Umbilical cord (tissue), 2 donors: ENCODE data around the gene YBEY. TPM values are rescaled to one million over a fixed set of nuclear protein-coding genes. Genes with fewer than 3 reads are reported as not detected.
"Not testable (repeated sequence)": the region's sequence is repeated elsewhere in the genome, so short reads cannot be mapped to it uniquely, and the experiment has no call there.

Source experiments
- DNase-seq: peaks from one replicate; pipeline ENCODE4 v3.0.0-alpha.2; 2015; ENCODE audit warnings: low spot score
- total RNA-seq: library from RNA; depleted of rRNA; stranded (reverse); fragments of >200 nt; gene quantifications from one replicate; pipeline ENCODE4 v1.2.3, GENCODE V29; 2014; ENCODE audit warnings: low replicate concordance; ENCODE audit not compliant: insufficient read depth

Gene YBEY, protein sequence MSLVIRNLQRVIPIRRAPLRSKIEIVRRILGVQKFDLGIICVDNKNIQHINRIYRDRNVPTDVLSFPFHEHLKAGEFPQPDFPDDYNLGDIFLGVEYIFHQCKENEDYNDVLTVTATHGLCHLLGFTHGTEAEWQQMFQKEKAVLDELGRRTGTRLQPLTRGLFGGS
- 16.6 TPM for total RNA-seq

DNA sequence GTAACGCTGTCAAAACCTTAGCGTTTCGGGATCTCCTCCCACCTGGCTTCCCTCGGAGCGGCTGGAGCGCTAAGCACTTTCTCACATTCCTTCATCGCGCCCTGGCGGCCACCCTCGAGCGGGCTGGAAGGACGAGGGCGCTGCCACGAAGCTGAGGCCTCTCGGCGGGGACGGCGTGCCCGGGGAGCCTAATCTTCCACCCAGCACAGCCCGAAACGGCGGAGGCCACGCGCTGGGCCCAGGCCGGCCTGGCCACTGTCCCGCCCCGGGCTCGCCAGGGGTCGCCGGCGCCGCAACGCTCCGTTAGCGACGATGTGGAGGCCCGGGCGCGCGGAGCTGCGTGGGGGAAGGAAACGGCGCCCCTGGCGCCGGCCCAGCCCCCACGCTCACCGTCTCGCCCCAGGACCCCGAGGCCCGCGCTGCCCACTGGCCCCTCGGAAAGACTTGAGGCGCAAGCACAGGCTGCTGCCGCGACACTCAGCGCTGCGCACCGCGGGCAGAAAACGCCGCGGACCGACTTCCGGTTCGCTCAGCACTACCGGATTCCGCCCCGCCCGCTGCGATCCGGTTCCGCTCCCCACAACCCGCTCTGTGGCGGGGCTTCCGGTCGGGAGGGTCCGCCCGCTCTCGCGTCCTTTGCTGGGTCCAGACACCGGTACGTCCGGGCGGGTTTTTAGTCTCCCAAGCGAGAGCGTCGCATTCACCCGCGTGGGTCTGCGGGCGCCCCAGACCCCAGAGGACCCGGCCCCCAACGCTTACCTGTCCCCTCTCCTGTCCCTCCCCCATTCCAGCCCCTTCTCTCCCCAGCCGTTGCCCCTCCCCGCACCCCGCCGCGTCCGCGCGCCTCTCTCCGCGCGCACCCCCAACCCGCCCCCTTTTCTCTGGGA lies at the start of gene YBEY:
Gene YBEY (plus strand): TSS at position 582 of the 887 bp plus-strand sequence. CDS start 572 bp downstream, outside the sequence.
- DNase-seq, result peak; percentile 95

GRCh38 chr21:46237474-46237873 lies 48.7 kb upstream of the YBEY start:
- DNase-seq, result no peak

GRCh38 chr21:46239817-46240325 lies 46.3 kb upstream of the YBEY start:
- DNase-seq, result no peak

DNA sequence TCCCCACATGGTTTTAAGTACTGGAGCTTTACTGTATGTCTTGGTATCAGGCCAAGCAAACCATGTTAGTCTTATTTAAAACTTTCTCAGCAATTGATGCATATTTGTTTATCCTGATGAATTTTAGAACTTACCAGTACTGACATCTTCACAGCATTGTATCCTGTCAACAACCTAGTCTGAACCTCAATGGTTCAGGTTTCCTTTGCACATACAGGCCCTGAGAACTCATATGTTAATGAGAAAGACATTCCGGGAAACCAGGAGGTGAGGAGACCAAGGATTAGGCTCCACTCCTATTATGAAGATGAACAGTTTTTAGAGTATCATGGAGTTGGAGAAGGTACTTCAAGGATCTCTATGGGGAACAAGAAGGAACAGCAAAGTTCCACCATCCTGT lies 44.6 kb upstream of the YBEY start:
- not testable (repeated sequence) for DNase-seq

- DNase-seq, result no peak
Observed at GRCh38 chr21:46243325-46243724, 42.8 kb upstream of the YBEY start.

- DNase-seq, result no peak
Observed at GRCh38 chr21:46243960-46244361, 42.2 kb upstream of the YBEY start.

DNA sequence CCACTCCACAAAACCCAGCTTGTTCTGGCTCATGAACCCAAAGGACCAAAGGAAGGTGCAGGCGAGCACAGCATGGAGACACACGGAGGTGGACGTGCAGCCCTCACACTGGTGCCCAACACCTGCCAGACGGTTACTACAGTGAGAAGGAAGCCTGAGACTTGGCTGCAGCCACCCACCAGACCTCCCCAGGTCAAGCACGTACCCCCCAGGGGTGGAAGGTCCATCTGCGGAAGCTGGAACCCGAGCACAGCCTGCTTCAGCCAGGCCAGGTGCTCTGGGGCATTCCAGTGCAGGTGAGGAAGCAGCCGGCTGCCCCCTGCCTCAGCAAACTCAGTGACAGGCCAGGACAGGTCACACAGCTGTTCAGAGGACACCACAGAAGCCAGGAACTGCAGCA lies 41.5 kb upstream of the YBEY start:
- no peak for DNase-seq

DNA sequence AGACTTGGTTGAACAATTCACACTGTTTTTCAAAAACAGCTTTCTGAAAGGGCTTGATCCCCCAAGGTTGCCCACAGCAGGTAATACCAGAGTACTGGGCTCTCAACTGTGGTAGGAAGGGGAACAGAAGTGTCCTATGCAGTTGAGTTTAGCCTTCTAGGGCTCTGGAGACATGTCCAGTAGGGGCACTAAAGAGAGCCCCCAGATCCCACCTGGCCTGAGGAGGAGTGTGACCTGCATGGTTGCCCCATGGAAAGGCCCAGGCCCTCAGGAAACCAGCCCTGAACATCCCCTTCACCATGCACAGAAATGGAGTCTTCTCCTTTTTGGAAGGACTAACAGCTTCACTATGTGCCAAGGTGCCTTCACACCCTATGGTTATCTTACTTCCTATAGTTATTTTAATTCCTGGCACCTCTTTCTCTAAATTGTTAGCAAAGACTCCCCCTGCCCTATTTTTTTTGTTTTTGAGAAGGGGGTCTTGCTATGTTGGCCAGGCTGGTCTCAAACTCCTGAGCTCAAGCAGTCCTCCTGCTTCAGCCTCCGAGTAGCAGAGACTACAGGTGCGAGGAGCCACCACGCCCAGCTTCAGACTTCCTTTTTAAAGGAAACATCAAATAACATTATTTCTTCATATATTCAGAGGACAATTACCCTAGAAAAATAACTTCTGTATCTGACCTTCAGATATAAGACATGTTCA lies 40.8 kb upstream of the YBEY start:
- DNase-seq, result no peak

GRCh38 chr21:46246345-46246744 lies 39.8 kb upstream of the YBEY start:
- DNase-seq, result no peak

- DNase-seq, result no peak
Observed at GRCh38 chr21:46247699-46248421, 38.3 kb upstream of the YBEY start.

GRCh38 chr21:46248422-46248782 lies 37.7 kb upstream of the YBEY start:
- DNase-seq, result no peak

- DNase-seq, result no peak
Observed at GRCh38 chr21:46248827-46249226, 37.3 kb upstream of the YBEY start.

- DNase-seq, result no peak
Observed at GRCh38 chr21:46250146-46250725, 35.9 kb upstream of the YBEY start.

GRCh38 chr21:46252840-46253239 lies 33.3 kb upstream of the YBEY start:
- no peak for DNase-seq

DNA sequence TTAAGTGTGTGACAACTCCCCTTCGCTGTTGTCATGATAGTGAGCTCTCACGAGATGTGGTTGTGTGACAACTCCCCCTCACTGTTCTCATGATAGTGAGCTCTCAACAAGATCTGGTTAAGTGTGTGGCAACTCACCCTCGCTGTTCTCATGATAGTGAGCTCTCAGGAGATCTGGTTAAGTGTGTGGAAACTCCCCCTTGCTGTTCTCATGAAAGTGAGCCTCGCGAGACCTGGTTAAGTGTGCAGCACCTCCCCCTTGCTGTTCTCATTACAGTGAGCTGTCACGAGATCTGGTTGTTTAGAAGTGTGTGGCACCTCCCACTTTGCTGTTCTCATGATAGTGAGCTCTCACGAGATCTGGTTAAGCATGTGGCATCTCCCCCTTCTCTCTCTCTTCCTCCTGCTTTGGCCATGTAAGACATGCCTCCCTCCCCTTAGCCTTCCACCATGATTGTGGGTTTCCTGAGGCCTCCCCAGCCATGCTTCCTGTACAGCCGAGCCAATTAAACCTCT lies 32.5 kb upstream of the YBEY start:
- DNase-seq, result no peak

DNA sequence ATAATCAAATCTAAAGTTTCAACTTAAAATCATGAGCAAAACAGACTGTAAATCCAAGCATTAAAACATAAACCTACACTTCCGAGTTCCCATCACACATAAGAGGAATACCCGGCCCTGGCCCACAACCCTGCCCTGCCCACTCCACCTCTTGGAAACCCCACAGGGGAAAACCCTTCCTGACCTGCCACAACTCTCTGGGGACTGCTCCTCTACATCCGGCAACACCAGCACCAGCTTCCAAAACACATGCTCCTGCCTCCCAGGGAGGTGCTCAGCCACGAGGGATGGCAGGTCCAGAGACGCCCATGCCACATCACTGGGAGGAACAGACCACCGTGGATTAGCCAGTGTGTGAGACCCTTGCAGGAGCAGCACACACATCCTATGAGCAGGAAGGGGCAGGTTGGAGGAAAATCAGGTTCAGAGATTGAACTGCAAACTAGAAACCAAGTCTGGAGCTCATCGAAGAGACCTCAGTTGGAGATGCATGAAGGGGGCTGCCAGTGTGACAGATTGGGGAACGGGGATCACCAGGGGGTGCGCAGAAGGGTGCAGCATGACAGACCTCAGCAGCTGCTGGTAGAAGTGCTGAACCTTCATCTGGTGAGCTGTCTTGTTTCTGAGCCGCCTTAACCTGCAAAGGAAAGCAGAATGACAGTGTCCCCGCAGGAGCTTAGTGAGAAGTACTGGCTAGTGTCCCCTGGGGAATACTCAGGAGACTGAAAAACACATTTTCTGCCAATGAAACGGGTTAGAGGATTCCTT lies 31.8 kb upstream of the YBEY start:
- DNase-seq, result no peak

GRCh38 chr21:46255166-46255565 lies 31.0 kb upstream of the YBEY start:
- DNase-seq, result no peak

DNA sequence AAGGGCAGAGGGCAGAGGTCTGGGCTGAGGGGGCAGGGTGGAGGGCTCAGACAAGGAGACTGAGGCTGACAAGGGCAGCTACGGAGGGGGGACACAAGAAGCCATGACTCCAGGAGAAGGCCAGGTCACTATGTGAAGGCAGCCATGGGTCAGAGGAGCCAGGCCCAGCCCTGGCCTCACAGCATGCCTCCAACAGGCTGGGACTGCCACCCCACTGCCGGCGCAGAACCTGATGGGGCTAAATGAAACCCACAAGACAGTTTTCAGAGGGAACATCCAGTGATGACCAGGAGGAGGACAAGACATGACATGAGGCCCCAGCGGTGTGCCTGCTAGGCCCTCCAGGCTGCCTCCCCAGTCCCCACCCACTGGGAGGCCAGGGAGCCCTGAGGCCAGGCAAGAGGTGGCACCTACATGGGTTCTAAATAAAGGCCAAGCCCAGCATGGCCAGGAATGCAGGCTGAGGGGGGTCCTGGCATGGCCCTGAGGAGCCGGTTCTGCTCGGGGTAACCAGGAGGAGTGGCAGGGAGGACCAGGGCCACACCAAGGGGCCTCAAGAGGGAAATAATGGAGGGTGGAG lies 30.3 kb upstream of the YBEY start:
- DNase-seq, result no peak

DNA sequence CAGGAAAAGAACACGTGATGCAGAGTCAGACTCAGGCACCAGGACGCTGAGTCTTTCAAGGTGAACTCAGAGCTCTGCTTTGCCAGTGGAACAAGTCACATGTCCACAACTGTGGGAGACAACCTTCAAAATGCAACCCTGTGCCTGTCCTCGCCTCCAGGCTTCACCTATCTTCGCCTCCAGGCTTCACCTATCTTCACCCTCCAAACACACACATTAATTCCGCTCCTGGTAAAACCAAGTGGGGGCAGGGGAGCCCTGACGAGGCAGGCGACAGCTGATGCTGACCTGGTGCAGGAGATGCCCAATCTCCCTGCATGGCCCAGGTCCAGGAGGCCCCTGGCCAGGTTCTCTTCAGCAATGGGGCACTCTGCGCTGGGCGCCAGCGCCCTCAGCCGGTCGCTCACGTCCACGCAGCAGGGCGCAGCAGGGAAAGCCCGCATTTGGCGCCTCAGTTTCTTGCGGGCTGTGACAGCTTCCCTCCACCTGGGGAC lies 29.6 kb upstream of the YBEY start:
- no peak for DNase-seq
